Spleen (tissue), 11 donors: Measurements from ENCODE around the gene MKS1. TPM values are rescaled to one million over a fixed set of nuclear protein-coding genes. Genes with fewer than 3 reads are reported as not detected.

Experiments used
- DNase-seq: peaks from one replicate; pipeline ENCODE4 v3.0.0-alpha.2; 2020
- H3K27ac ChIP-seq, 8 donors: fragments of 200-600 bp; sonication (generic) in 7 of 8; 1 replicate in 4 of 8; 2 replicates in 4 of 8; pipeline versions ENCODE4 v1.5.0 to v1.8.0; 2016 to 2021; ENCODE audit warnings: inconsistent platforms in 4 of 8, mild to moderate bottlenecking in 4 of 8, moderate library complexity in 1 of 8
- H3K27me3 ChIP-seq, 7 donors: fragments of 200-600 bp; sonication (generic) in 6 of 7; replicated peaks in 1 of 7; 1 replicate in 4 of 7; 2 replicates in 3 of 7; pipeline versions ENCODE4 v1.5.0 to v1.8.0; 2016 to 2021; ENCODE audit warnings: inconsistent platforms in 3 of 7, mild to moderate bottlenecking in 1 of 7
- H3K36me3 ChIP-seq, 6 donors: fragments of 200-600 bp; sonication (generic) in 5 of 6; 1 replicate in 4 of 6; 2 replicates in 2 of 6; pipeline versions ENCODE4 v1.5.0 to v1.8.0; 2016 to 2021; ENCODE audit warnings: inconsistent platforms in 2 of 6
- H3K4me1 ChIP-seq, 6 donors: fragments of 200-600 bp; sonication (generic) in 5 of 6; 1 replicate in 3 of 6; 2 replicates in 3 of 6; pipeline versions ENCODE4 v1.5.0 to v1.8.0; 2016 to 2021; ENCODE audit warnings: inconsistent platforms in 3 of 6
- H3K4me3 ChIP-seq, 8 donors: fragments of 200-600 bp; sonication (generic) in 7 of 8; 1 replicate in 4 of 8; 2 replicates in 4 of 8; pipeline versions ENCODE4 v1.5.0 to v1.8.0; 2016 to 2021; ENCODE audit warnings: inconsistent platforms in 4 of 8, mild to moderate bottlenecking in 4 of 8, moderate library complexity in 2 of 8
- H3K9me3 ChIP-seq, 8 donors: fragments of 200-600 bp; sonication (generic) in 7 of 8; 1 replicate in 4 of 8; 2 replicates in 4 of 8; pipeline versions ENCODE4 v1.5.0 to v1.8.0; 2016 to 2021; ENCODE audit warnings: inconsistent platforms in 4 of 8
- CTCF ChIP-seq, 11 experiments: fragments of 200-600 bp in 7 of 11; fragments of 450-650 bp in 4 of 11; sonication (generic) in 4 of 11; IDR thresholded peaks in 8 of 11; conservative IDR thresholded peaks in 3 of 11; 1 replicate in 7 of 11; 2 replicates in 4 of 11; pipeline versions ENCODE4 v1.4.0 to v1.8.0; 2016 to 2021; ENCODE audit warnings: antibody characterized with exemption in 11 of 11, inconsistent platforms in 4 of 11, mild to moderate bottlenecking in 1 of 11
- POLR2A ChIP-seq, 3 donors: fragments of 450-650 bp; IDR thresholded peaks; one replicate each; pipeline ENCODE4 v1.5.1; 2017; ENCODE audit warnings: antibody characterized with exemption in 3 of 3, mild to moderate bottlenecking in 1 of 3
- POLR2AphosphoS5 ChIP-seq, 3 donors: sonication (generic); formaldehyde crosslinking; IDR thresholded peaks; one replicate each; pipeline ENCODE4 v1.5.1; 2017; ENCODE audit warnings: antibody characterized with exemption in 3 of 3
- WGBS, 5 donors: extraction: QIAGEN DNeasy Blood & Tissue Kit in 3 of 5; methylation state at CpG; one replicate each; pipeline versions ENCODE4 v1.1.5 to v1.1.7; 2013 to 2018; 5-methylcytosine and 5-hydroxymethylcytosine counted together
- intact Hi-C: fragments of 100-400 bp; cut with DNase I; formaldehyde crosslinking; loops from one replicate; pipeline ENCODE4 v1.15.0; 2023; ENCODE audit warnings: low total_unique reads
- polyA plus RNA-seq, 3 donors: library from polyadenylated mRNA; stranded (reverse); fragments of 200-250 nt; gene quantifications; one replicate each; pipeline ENCODE4 v1.2.1, GENCODE V29; 2013
- total RNA-seq, 7 donors: library from RNA; depleted of rRNA in 3 of 7; stranded (reverse); fragments of >200 nt in 3 of 7; fragmentation: NEBNext Ultra II Directional in 4 of 7; extraction: Animal tissue kit (Norgen Biotek cat#: 25700) in 4 of 7; gene quantifications; one replicate each; pipeline versions ENCODE4 v1.1.0 to v1.2.1, GENCODE V29; 2016 to 2021
- donor health status: healthy with polysubstance abuse.
- donor health status: DM: no; HTN: no; CAD: no; lungs with moderate emphysema.
- donor health status: DM: no; HTN: no; CAD: no.
- donor health status: Bipolar disorder and iron deficiency.
- donor health status: healthy.
- donor health status: DM: no; HTN: no; CAD: no.
- donor health status: DM: yes; HTN: yes; CAD: no.

MKS1 gene
- total and polyA plus RNA-seq, 10 donors, result 8.1 to 17.1 (median 13.0) TPM

GRCh38 chr17:58232707-58233156 lies 13.7 kb upstream of the MKS1 start:
- DNase-seq, result no peak
- peaks cover 0 to 33% (median 19%) of the 10 kb centered on the region in 6 donors for H3K4me1 ChIP-seq
- no peaks in the 10 kb centered on the region for H3K36me3 ChIP-seq
- intact Hi-C loops, result no loop called here
- H3K4me3 ChIP-seq, result peak overlapping the region in 2 of 8 donors; percentile 4 to 38
- H3K27me3 ChIP-seq, result peaks cover 0 to 17% (median 0%) of the 10 kb centered on the region in 7 donors
- WGBS, 5 donors, result 26 to 35% (median 34%) methylated on average over 12 of the region's 12 CpGs
- peak in 1 of 3 donors; percentile 51 for TF ChIP-seq POLR2AphosphoS5 (IDR thresholded peaks at IDR 0.05)
- TF ChIP-seq CTCF (IDR thresholded peaks at IDR 0.05 in 8 of 11, conservative IDR thresholded peaks at IDR 0.05 in 3 of 11), result no peak
- peak overlapping the region; percentile 29 to 77 (median 56) for H3K27ac ChIP-seq
- H3K9me3 ChIP-seq, result no peaks in the 10 kb centered on the region

- TF ChIP-seq POLR2AphosphoS5 (IDR thresholded peaks at IDR 0.05) (no peak), POLR2A (IDR thresholded peaks at IDR 0.05) (no peak), CTCF (IDR thresholded peaks at IDR 0.05 in 8 of 11, conservative IDR thresholded peaks at IDR 0.05 in 3 of 11) (no peak)
- peak overlapping the region in 5 of 8 donors; percentile 29 to 77 (median 57) for H3K27ac ChIP-seq
- intact Hi-C loops, result no loop called here
- peaks cover 0 to 17% (median 0%) of the 10 kb centered on the region in 7 donors for H3K27me3 ChIP-seq
- DNase-seq, result no peak
- H3K36me3 ChIP-seq, result no peaks in the 10 kb centered on the region
- WGBS, 5 donors, result 43 to 60% (median 49%) methylated on average over 2 of the region's 2 CpGs
- H3K9me3 ChIP-seq, result no peaks in the 10 kb centered on the region
- peaks cover 0 to 33% (median 19%) of the 10 kb centered on the region in 6 donors for H3K4me1 ChIP-seq
- no peak overlapping the region for H3K4me3 ChIP-seq
Observed at GRCh38 chr17:58231641-58232040, 12.6 kb upstream of the MKS1 start.

GRCh38 chr17:58229881-58230280 lies 10.8 kb upstream of the MKS1 start:
- no peak overlapping the region for H3K27ac ChIP-seq
- peaks cover 0 to 33% (median 19%) of the 10 kb centered on the region in 6 donors for H3K4me1 ChIP-seq
- H3K36me3 ChIP-seq, result no peaks in the 10 kb centered on the region
- peaks cover 0 to 8% (median 0%) of the 10 kb centered on the region in 7 donors for H3K27me3 ChIP-seq
- no peaks in the 10 kb centered on the region for H3K9me3 ChIP-seq
- no peak for DNase-seq
- H3K4me3 ChIP-seq, result no peak overlapping the region
- intact Hi-C loops, result no loop called here
- TF ChIP-seq POLR2A (IDR thresholded peaks at IDR 0.05), result no peak
- TF ChIP-seq CTCF (IDR thresholded peaks at IDR 0.05 in 8 of 11, conservative IDR thresholded peaks at IDR 0.05 in 3 of 11), result no peak
- no peak for TF ChIP-seq POLR2AphosphoS5 (IDR thresholded peaks at IDR 0.05)
- 91 to 96% (median 94%) methylated on average over 4 of the region's 4 CpGs for WGBS, 5 donors

GRCh38 chr17:58229384-58229783 lies 10.3 kb upstream of the MKS1 start:
- peaks cover 0 to 33% (median 19%) of the 10 kb centered on the region in 6 donors for H3K4me1 ChIP-seq
- no peak for DNase-seq
- TF ChIP-seq POLR2A (IDR thresholded peaks at IDR 0.05) (no peak), POLR2AphosphoS5 (IDR thresholded peaks at IDR 0.05) (no peak), CTCF (IDR thresholded peaks at IDR 0.05 in 8 of 11, conservative IDR thresholded peaks at IDR 0.05 in 3 of 11) (no peak)
- H3K27me3 ChIP-seq, result peaks cover 0 to 8% (median 0%) of the 10 kb centered on the region in 7 donors
- no peak overlapping the region for H3K27ac ChIP-seq
- H3K4me3 ChIP-seq, result no peak overlapping the region
- 79 to 94% (median 89%) methylated on average over 1 of the region's 1 CpG for WGBS, 5 donors
- H3K36me3 ChIP-seq, result no peaks in the 10 kb centered on the region
- intact Hi-C loops, result no loop called here
- H3K9me3 ChIP-seq, result no peaks in the 10 kb centered on the region
